Suppressor macrophage (primary cell): Measurements from ENCODE around the gene SPEG.

Experiments
- DNase-seq, 4 experiments: peaks; one replicate each; pipeline ENCODE4 v3.0.0-alpha.2; 2020 to 2022

Gene SPEG

GRCh38 chr2:219482674-219483405 is 48.2 kb downstream of the SPEG start:
- no peak for DNase-seq

- no peak for DNase-seq
Measured at GRCh38 chr2:219483451-219484342, 49.1 kb downstream of the SPEG start.

- peak in 1 of 4 experiments; percentile 24 for DNase-seq
Measured at GRCh38 chr2:219484343-219485200, 49.9 kb downstream of the SPEG start.

- DNase-seq, result no peak
Measured at GRCh38 chr2:219485201-219485580, 50.5 kb downstream of the SPEG start.

- no peak for DNase-seq
Measured at GRCh38 chr2:219486380-219486959, 51.8 kb downstream of the SPEG start.

- no peak for DNase-seq
Measured at GRCh38 chr2:219488149-219488843, 53.7 kb downstream of the SPEG start.

GRCh38 chr2:219488844-219489194 is 54.2 kb downstream of the SPEG start:
- no peak for DNase-seq

- DNase-seq, result no peak
Measured at GRCh38 chr2:219489315-219489714, 54.7 kb downstream of the SPEG start.

GRCh38 chr2:219490186-219490585 is 55.5 kb downstream of the SPEG start:
- no peak for DNase-seq

GRCh38 chr2:219490600-219491130 is 56.0 kb downstream of the SPEG start:
- no peak for DNase-seq

GRCh38 chr2:219491278-219491963 is 56.8 kb downstream of the SPEG start:
- DNase-seq, result no peak

- DNase-seq, result no peak
Measured at GRCh38 chr2:219492575-219492974, 57.9 kb downstream of the SPEG start.

- DNase-seq, result no peak
Measured at GRCh38 chr2:219493086-219493485, 58.4 kb downstream of the SPEG start.

GRCh38 chr2:219494952-219495530 is 60.4 kb downstream of the SPEG start:
- DNase-seq, result no peak

- peak; percentile 65 to 76 (median 72) for DNase-seq
Measured at GRCh38 chr2:219495531-219496122, 61.0 kb downstream of the SPEG start.

GRCh38 chr2:219496247-219496824 is 61.7 kb downstream of the SPEG start:
- no peak for DNase-seq

- no peak for DNase-seq
Measured at GRCh38 chr2:219496825-219497494, 62.3 kb downstream of the SPEG start.

GRCh38 chr2:219497495-219498279 is 63.0 kb downstream of the SPEG start:
- peak; percentile 84 to 95 (median 90) for DNase-seq
